Activated CD8-positive, alpha-beta memory T cell treated with anti-CD3 and anti-CD28 coated beads, Interleukin-2, amount 10 ng/mL, durations not matched to agents 7 days and 5 days (primary cell): ENCODE measurements around the gene DKK3. TPM values are rescaled to one million over a fixed set of nuclear protein-coding genes. Genes with fewer than 3 reads are reported as not detected.

Experiments used
- ATAC-seq: fragments of 150-1000 bp; cut with Tn5 transposase; one replicate; pipeline ENCODE4 v1.10.0; 2021; ENCODE audit warnings: moderate library complexity
- CTCF ChIA-PET: fragments of 350-600 bp; sonication (Branson Sonifier 250); formaldehyde crosslinking; loops from one replicate; lab custom pipeline; 2021; ENCODE audit warnings: antibody characterized with exemption; lab: Charles Lee
- DNase-seq: peaks from one replicate; pipeline ENCODE4 v3.0.0-alpha.2; 2020
- H3K27ac Mint-ChIP-seq: one replicate; pipeline ENCODE4 v1.8.0; 2021; ENCODE audit warnings: mild to moderate bottlenecking, mixed read lengths
- H3K27me3 Mint-ChIP-seq: one replicate; pipeline ENCODE4 v1.8.0; 2021; ENCODE audit warnings: mixed read lengths
- H3K36me3 Mint-ChIP-seq: one replicate; pipeline ENCODE4 v1.8.0; 2021; ENCODE audit warnings: mild to moderate bottlenecking, mixed read lengths
- H3K4me1 Mint-ChIP-seq: one replicate; pipeline ENCODE4 v1.8.0; 2021; ENCODE audit warnings: mixed read lengths
- H3K4me3 Mint-ChIP-seq: one replicate; pipeline ENCODE4 v1.8.0; 2021; ENCODE audit warnings: mild to moderate bottlenecking, moderate library complexity, mixed read lengths
- H3K9me3 Mint-ChIP-seq: one replicate; pipeline ENCODE4 v1.8.0; 2022; ENCODE audit warnings: low read depth, mixed read lengths
- total RNA-seq, 2 experiments: library from RNA; stranded (reverse); gene quantifications; one replicate each; pipeline ENCODE4 v1.2.3, GENCODE V29; 2021

DKK3 gene
- total RNA-seq, 2 experiments from 2014 or later: not detected

DNA sequence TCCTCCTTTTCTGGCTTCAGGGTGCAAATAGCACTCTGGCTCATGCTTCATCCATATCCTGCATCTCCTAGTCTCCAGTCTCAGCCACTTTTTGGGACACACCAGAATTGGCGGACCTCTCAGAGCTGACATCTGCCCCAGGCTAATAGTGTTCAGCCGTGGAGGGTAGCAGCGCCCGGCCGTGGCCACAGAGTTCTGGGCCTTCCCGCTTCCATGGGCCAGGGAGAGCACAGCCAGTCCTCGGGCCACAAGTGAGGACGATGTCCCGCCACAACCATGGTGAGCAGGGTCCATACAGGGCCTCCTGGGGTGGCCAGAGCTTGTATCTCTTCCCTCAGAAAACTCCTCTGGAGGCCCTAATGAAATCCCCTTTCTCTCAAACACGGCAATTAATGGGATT is 26.0 kb downstream of the DKK3 start:
- peaks cover 2% of the 10 kb centered on the region for H3K4me1 Mint-ChIP-seq
- CTCF ChIA-PET: interaction anchor here (1.9 kb wide), 1 partner anchor 15 kb away, joined by 5 read pairs; no protein-coding TSS in a partner anchor
- H3K27me3 Mint-ChIP-seq: peaks cover 2% of the 10 kb centered on the region
- no peaks in the 10 kb centered on the region for H3K9me3 Mint-ChIP-seq
- no peak for ATAC-seq
- no peaks in the 10 kb centered on the region for H3K36me3 Mint-ChIP-seq
- no peak overlapping the region for H3K27ac Mint-ChIP-seq
- no peak for DNase-seq
- no peak overlapping the region for H3K4me3 Mint-ChIP-seq

DNA sequence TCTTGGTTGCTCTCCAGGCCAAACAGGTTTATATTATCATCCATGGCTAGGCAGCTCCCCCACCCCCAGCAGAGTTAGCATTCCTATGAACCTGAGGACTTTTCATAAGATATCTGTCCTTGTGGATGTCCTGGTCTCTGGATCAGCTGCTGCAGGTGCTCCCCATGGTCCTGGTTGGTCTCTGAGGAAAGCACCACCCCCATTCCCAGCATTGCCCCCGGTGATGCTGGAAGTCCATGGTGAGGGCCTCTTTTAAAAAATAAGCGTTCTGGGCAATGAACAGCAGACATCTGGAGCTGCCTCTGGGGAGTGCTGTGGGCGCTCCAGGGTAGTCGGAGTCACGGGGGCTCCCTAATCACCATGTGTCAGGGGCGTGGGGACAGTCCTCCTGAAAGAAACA is 26.6 kb downstream of the DKK3 start:
- Mint-ChIP-seq H3K27me3 (peaks cover 2% of the 10 kb centered on the region), H3K9me3 (no peaks in the 10 kb centered on the region), H3K27ac (no peak overlapping the region), H3K4me3 (no peak overlapping the region), H3K4me1 (no peaks in the 10 kb centered on the region), H3K36me3 (no peaks in the 10 kb centered on the region)
- ATAC-seq: no peak
- CTCF ChIA-PET: interaction anchor here (1.9 kb wide), 1 partner anchor 14 kb away, joined by 5 read pairs; no protein-coding TSS in a partner anchor
- DNase-seq: no peak

DNA sequence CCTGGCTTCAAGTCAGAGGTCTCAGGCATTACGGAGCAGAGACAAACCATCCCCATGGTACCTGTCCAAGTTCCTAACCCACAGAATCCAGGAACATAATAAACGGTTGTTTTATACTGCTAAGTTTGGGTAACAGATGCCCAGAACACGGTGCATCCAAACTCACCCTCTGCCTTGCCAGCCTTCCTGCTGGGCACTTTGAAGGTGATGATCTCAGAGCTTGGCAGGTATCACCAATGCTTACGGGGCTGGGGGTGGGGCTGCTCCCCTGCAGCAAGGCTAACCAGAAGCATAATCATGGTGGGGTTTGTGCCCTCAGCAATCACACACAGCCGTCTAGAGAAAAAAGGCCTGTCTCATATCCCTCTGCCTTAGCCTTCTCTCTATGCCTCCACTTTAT is 27.1 kb downstream of the DKK3 start:
- H3K4me1 Mint-ChIP-seq: no peaks in the 10 kb centered on the region
- H3K27ac Mint-ChIP-seq: no peak overlapping the region
- H3K36me3 Mint-ChIP-seq: no peaks in the 10 kb centered on the region
- no peak overlapping the region for H3K4me3 Mint-ChIP-seq
- ATAC-seq: no peak
- H3K9me3 Mint-ChIP-seq: no peaks in the 10 kb centered on the region
- H3K27me3 Mint-ChIP-seq: peaks cover 2% of the 10 kb centered on the region
- CTCF ChIA-PET: no interaction called here
- no peak for DNase-seq

DNA sequence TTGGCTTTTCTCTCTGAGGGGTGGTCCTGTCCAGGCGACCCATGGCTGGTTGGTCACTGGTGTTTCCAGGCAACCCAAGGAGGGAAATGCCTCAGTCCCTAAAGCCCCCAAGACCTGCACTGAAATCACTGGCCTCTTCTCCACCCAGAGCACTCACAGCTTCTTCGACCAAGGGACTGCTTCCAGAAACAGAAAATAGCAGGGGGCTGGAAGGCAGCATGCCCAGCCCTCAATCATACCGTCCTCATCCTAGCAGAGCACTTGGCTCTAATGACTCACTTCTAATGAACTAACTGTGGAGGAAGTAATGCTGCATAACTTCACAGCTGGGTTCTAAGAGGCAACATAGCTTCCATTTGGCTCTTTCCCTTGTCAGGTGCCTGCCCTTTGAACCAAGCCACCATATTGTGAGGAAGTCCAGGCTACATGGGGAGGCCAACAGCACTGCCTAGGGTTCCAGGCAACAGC is 27.6 kb downstream of the DKK3 start:
- Mint-ChIP-seq H3K4me1 (no peaks in the 10 kb centered on the region), H3K27ac (no peak overlapping the region), H3K9me3 (no peaks in the 10 kb centered on the region), H3K4me3 (no peak overlapping the region), H3K36me3 (no peaks in the 10 kb centered on the region), H3K27me3 (peaks cover 2% of the 10 kb centered on the region)
- CTCF ChIA-PET: no interaction called here
- no peak for DNase-seq
- ATAC-seq: no peak

DNA sequence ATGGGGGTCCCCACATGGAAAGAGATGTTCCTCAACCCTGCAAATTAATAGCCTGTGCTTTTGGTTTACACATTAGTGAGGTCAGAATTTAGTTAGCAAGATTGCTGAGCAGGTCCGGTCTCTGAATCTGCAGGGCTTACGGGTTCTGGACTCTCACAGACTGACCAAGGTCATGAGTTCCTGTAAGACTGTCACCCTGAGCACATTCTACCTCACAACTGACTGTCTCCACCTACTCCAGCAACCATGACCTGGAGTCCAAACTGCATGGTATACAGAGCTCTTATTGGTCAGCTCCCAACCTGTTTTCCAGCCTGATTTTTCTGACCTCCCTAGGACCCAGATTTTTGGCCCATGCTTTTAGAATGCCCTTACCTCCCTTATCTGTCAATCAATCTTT is 28.2 kb downstream of the DKK3 start:
- CTCF ChIA-PET: interaction anchor here (1.7 kb wide), 1 partner anchor 13 kb away, joined by 8 read pairs; no protein-coding TSS in a partner anchor
- H3K36me3 Mint-ChIP-seq: no peaks in the 10 kb centered on the region
- no peak overlapping the region for H3K4me3 Mint-ChIP-seq
- no peak for DNase-seq
- no peaks in the 10 kb centered on the region for H3K9me3 Mint-ChIP-seq
- peaks cover 5% of the 10 kb centered on the region for H3K4me1 Mint-ChIP-seq
- ATAC-seq: no peak
- H3K27me3 Mint-ChIP-seq: peaks cover 2% of the 10 kb centered on the region
- no peak overlapping the region for H3K27ac Mint-ChIP-seq

DNA sequence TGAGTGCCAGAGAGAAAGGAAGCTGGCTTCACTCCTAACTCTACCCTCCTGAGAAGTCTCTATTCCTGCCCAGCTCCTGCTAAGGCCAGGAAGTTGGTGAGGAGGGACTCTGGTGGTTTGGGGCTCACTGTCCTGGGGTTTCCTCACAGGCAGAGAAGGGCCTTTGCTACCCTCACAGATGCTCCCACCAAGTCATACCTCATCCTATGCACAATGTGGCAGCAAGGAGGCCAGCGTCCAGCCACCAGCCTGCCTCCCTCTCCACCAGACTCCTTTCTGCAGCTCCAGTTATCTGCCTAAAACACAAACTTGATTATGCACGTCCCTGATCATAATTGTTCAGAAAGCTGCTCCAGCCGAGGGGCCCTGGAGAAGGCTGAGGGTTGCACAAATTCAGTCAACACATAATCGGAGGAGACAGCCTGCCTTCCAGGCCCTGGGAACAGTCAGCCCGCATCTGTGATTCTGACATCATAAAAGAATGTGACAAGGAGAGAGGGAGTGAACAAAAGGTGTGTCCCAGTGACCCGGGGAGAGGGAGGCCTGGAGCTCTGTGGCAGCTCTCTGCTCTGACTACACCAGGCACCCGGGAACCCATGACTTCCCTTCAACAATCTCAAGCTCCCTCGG is 28.8 kb downstream of the DKK3 start:
- H3K36me3 Mint-ChIP-seq: no peaks in the 10 kb centered on the region
- peaks cover 2% of the 10 kb centered on the region for H3K27me3 Mint-ChIP-seq
- H3K27ac Mint-ChIP-seq: no peak overlapping the region
- peaks cover 9% of the 10 kb centered on the region for H3K4me1 Mint-ChIP-seq
- DNase-seq: peak; percentile 16
- CTCF ChIA-PET: interaction anchor here (0.9 to 1.7 kb wide), 2 partner anchors 13 to 15 kb away, joined by 3 to 8 read pairs; no protein-coding TSS in a partner anchor
- no peak overlapping the region for H3K4me3 Mint-ChIP-seq
- ATAC-seq: no peak
- no peaks in the 10 kb centered on the region for H3K9me3 Mint-ChIP-seq

DNA sequence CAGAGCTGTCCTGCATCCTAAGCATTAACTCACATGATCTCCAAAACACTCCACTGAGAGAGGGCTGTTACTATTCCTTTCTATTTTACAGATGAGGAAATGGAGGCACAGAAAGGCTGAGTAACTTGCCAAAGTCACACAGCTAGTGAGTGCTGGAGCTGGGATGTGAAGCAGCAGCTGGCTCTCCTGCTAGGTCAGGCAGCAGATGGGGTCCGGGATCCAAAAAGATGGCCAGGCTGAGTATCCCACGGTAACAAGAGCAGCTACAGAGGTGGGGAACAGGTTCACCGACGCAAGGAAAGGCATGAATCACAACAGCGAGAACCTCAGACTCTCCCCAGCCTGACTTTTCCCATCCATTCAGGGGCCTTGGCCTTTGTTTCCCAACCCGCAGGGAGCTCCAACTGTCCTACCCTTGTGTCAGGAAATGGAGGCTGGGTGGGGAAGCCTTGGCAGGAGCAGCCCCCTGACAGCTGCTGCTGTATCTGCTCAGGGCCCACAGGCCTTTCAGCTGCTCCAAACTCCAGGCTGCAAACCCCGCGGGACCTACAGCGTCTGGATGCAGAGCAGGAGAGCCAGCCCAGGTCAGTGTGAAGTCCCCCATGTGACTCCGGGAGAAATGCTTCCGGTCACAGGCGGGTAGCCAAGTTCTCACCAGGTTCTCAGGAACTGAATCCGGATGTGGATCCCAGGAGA is 29.5 kb downstream of the DKK3 start:
- CTCF ChIA-PET: interaction anchor here (0.9 to 1.7 kb wide), 2 partner anchors 12 to 15 kb away, joined by 3 to 8 read pairs; no protein-coding TSS in a partner anchor
- no peak overlapping the region for H3K4me3 Mint-ChIP-seq
- no peak for ATAC-seq
- no peaks in the 10 kb centered on the region for H3K9me3 Mint-ChIP-seq
- DNase-seq: peak; percentile 33
- no peak overlapping the region for H3K27ac Mint-ChIP-seq
- H3K36me3 Mint-ChIP-seq: no peaks in the 10 kb centered on the region
- peaks cover 9% of the 10 kb centered on the region for H3K4me1 Mint-ChIP-seq
- peaks cover 2% of the 10 kb centered on the region for H3K27me3 Mint-ChIP-seq

DNA sequence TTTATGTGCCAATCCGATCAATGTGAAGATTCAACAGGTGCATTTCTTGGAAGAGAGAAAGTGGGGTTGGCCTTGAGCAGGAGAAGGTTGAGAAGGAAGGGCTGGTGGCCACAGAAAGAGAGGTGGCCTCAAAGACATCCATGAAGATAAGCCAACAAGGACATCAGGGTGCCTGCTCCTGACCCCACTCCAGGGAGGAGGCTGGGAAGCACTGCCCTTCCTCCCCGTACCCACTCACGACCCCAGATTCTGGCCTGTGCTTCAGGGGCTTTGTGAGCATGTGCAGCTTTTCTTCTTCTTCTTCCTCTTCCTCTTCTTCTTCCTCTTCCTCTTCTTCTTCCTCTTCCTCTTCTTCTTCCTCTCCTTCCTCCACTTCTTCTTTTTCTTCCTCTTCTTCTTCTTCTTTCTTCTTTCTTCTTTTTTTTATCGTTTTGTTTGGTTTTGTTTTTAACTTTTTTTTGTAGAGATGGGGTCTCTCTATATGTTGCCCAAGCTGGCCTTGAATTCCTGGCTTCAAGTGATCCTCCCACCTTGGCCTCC is 30.3 kb downstream of the DKK3 start:
- Mint-ChIP-seq H3K4me3 (no peak overlapping the region), H3K4me1 (peaks cover 9% of the 10 kb centered on the region), H3K27me3 (peaks cover 2% of the 10 kb centered on the region), H3K9me3 (no peaks in the 10 kb centered on the region), H3K36me3 (no peaks in the 10 kb centered on the region), H3K27ac (no peak overlapping the region)
- DNase-seq (peak; percentile 18), ATAC-seq (no peak)
- CTCF ChIA-PET: interaction anchor here (0.6 kb wide), 1 partner anchor 37 kb away, joined by 3 read pairs; no protein-coding TSS in a partner anchor

DNA sequence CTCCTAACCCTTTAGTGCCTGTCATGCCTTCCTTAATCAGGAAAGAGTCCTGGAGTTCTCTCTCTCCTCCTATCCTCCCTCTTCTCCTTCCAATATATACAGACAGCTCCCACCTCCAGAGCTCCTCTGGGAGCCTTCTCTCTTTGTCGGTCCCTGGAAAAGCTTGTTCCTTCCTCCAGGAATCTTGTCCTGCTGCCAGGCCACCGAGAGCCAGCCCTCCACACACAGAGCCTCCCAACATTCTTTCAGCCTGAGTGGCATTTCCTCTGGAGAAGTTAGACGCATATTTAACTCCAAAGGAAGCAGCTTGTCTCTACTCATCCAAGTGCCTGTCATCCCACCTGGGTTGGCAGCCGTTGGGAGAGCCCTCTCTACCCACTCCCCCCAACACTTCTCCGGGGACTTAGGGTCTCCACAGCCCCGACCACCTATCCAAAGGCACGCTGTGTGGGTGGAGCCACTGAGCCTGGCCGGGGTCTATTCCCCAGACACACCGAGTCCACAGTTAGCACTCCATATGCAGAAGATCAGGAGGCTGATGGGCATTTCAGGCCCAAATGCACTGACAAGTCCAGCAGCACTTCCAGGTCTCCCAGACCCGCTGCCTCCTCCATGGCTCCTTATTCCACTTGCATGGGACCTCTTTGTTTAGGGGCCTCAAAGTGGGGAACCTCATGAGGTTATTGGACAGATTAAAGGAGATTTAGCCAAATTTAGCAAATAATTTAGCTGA is 31.1 kb downstream of the DKK3 start:
- peaks cover 2% of the 10 kb centered on the region for H3K27me3 Mint-ChIP-seq
- no peaks in the 10 kb centered on the region for H3K36me3 Mint-ChIP-seq
- peaks cover 9% of the 10 kb centered on the region for H3K4me1 Mint-ChIP-seq
- DNase-seq: peak; percentile 7
- H3K4me3 Mint-ChIP-seq: no peak overlapping the region
- CTCF ChIA-PET: interaction anchor here (1.0 to 2.0 kb wide), 2 partner anchors 10 to 67 kb away, joined by 3 to 12 read pairs; no protein-coding TSS in a partner anchor
- ATAC-seq: no peak
- H3K27ac Mint-ChIP-seq: no peak overlapping the region
- H3K9me3 Mint-ChIP-seq: no peaks in the 10 kb centered on the region

DNA sequence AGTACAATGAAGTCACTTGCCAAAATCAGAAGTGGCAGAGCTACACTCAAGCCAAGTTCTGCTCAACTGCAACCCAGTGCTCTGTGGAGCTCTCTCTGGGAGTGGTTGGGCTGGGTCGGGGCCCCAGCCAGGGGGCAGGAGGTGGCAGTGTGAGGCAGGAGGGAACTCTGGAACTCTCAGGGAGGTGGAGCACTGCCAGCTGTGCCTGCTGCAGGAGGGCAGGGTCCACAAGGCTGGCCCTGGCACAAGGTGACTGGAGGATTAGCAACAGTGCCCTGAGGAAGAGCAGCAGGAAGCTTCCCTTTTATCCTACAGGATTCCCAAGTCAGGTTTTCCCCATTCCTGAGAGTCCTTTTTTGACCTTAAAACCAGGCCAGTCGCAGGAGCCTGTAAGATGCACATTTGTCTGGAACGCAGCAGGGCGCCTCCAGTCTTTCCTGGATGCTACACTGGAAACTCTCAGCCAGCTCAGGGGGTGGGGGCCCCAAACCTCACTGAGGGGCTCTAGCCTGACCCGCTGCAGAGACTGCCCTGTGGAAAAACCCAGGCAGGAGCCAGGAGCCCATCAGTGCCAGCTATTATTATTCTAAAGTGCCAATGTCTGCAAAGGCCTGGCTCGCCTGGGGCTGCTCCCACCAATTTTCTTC is 31.8 kb downstream of the DKK3 start:
- Mint-ChIP-seq H3K27ac (no peak overlapping the region), H3K27me3 (peaks cover 2% of the 10 kb centered on the region), H3K4me1 (peaks cover 9% of the 10 kb centered on the region), H3K9me3 (no peaks in the 10 kb centered on the region), H3K4me3 (no peak overlapping the region), H3K36me3 (no peaks in the 10 kb centered on the region)
- peak; percentile 23 for DNase-seq
- CTCF ChIA-PET: interaction anchor here (1.0 to 2.0 kb wide), 3 partner anchors 10 to 68 kb away, joined by 3 to 12 read pairs (median 3); no protein-coding TSS in a partner anchor
- ATAC-seq: no peak

DNA sequence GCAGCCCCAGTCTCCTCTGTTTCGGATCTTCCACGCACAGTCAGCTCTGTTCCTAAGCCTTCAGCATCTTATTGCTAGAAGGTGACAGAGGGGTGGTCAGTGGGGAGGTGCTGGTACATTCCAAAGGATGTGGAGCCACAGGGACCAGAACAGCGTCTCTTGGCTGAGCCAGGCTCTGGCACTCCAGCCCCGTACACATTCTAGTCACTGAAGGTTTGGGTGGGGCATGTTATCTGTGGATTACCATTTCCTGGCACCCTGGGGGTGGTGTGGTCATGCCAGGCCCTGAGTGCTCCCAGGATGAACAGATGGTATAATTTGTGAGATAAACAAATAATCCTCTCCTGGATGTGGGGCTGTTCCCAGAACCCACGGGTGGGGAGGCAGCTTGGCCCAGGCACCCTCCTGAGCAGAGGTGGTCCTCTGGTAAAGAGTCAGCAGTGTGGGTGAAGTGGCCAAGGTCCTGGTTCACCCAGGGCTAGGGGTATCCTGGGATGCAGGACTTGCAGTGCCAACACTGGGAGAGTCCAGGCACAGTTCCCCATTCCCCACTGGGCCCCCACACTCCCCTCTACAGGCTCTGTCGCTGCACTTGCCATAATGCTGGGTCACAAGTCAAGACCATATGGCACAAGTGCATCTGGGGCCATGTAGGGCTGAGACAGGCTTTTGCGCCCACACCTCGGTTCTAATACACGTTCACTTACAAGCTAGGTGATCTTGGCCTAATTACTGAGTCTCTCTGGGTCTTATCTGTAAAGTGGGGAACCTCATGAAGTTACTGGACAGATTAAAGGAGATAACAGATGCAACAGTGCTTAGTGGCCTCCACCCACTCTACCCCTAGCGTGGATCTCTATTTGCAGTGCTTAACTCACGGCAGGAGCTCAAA is 33.0 kb downstream of the DKK3 start:
- Mint-ChIP-seq H3K4me3 (no peak overlapping the region), H3K27ac (no peak overlapping the region), H3K27me3 (peaks cover 3% of the 10 kb centered on the region), H3K36me3 (no peaks in the 10 kb centered on the region), H3K4me1 (peaks cover 9% of the 10 kb centered on the region), H3K9me3 (no peaks in the 10 kb centered on the region)
- no peak for ATAC-seq
- DNase-seq: peak; percentile 40
- CTCF ChIA-PET: interaction anchor here (1.0 to 2.0 kb wide), 3 partner anchors 8 to 43 kb away, joined by 3 to 12 read pairs (median 3); no protein-coding TSS in a partner anchor

DNA sequence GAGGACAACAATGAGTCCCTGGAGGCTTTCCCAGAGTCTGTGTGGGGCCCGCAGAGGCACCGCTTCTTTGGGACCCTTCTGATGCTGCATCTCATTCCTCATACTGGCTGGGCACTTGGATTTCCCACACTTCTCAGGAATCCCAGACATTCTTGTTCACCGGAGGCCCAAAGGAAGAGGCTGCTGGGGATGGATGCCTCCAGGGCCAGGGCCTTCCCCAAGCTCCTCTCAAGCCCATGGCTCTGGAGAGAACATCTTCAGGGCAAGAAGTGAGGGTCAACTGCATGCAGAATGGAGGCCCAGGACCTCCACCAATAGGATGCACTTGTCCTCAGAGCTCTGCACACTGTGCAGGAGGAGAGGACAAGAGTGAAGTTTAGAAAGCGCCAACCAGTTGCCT is 34.6 kb downstream of the DKK3 start:
- peaks cover 9% of the 10 kb centered on the region for H3K4me1 Mint-ChIP-seq
- DNase-seq (peak; percentile 18), ATAC-seq (no peak)
- H3K9me3 Mint-ChIP-seq: no peaks in the 10 kb centered on the region
- CTCF ChIA-PET: no interaction called here
- peaks cover 5% of the 10 kb centered on the region for H3K27me3 Mint-ChIP-seq
- no peak overlapping the region for H3K4me3 Mint-ChIP-seq
- no peak overlapping the region for H3K27ac Mint-ChIP-seq
- no peaks in the 10 kb centered on the region for H3K36me3 Mint-ChIP-seq
